HEK293 (cell line): ENCODE results near the gene KIZ.
A peak's percentile ranks its signal among the peaks of the same experiment; 100 is the strongest.

ENCODE experiments used
- CTCF ChIP-seq: fragments of 450-650 bp; formaldehyde crosslinking; IDR thresholded peaks from 2 replicates; pipeline ENCODE4 v1.5.1; 2016; ENCODE audit warnings: missing biosample characterization, missing genetic modification characterization
- MYNN ChIP-seq: fragments of 450-650 bp; formaldehyde crosslinking; IDR thresholded peaks from 2 replicates; pipeline ENCODE4 v1.5.1; 2016; ENCODE audit warnings: missing biosample characterization, missing genetic modification characterization, borderline replicate concordance
- PRDM10 ChIP-seq: fragments of 450-650 bp; formaldehyde crosslinking; IDR thresholded peaks from 2 replicates; pipeline ENCODE4 v1.5.1; 2016; ENCODE audit warnings: missing biosample characterization, missing genetic modification characterization
- TRIM28 ChIP-seq: IDR thresholded peaks from 2 replicates; pipeline ENCODE4 v1.6.1; 2011; ENCODE audit warnings: low read length, control low read depth, borderline replicate concordance
- ZBTB8A ChIP-seq: fragments of 450-650 bp; formaldehyde crosslinking; IDR thresholded peaks from 2 replicates; pipeline ENCODE4 v1.5.1; 2016; ENCODE audit warnings: missing biosample characterization, missing genetic modification characterization
- ZFP37 ChIP-seq: fragments of 450-650 bp; formaldehyde crosslinking; IDR thresholded peaks from 2 replicates; pipeline ENCODE4 v1.5.1; 2016; ENCODE audit warnings: missing biosample characterization, missing genetic modification characterization
- ZNF138 ChIP-seq: fragments of 450-650 bp; formaldehyde crosslinking; IDR thresholded peaks from 2 replicates; pipeline ENCODE4 v1.5.1; 2016; ENCODE audit warnings: missing biosample characterization, missing genetic modification characterization, borderline replicate concordance
- ZNF24 ChIP-seq: fragments of 450-650 bp; formaldehyde crosslinking; IDR thresholded peaks from 2 replicates; pipeline ENCODE4 v1.5.1; 2016; ENCODE audit warnings: missing biosample characterization, missing genetic modification characterization
- ZNF302 ChIP-seq: fragments of 450-650 bp; formaldehyde crosslinking; IDR thresholded peaks from 2 replicates; pipeline ENCODE4 v1.5.1; 2016; ENCODE audit warnings: missing biosample characterization, missing genetic modification characterization, low read depth
- ZNF341 ChIP-seq: fragments of 450-650 bp; formaldehyde crosslinking; IDR thresholded peaks from 2 replicates; pipeline ENCODE4; 2016; ENCODE audit warnings: low read depth, missing biosample characterization, missing genetic modification characterization
- ZNF530 ChIP-seq: fragments of 450-650 bp; formaldehyde crosslinking; IDR thresholded peaks from 2 replicates; pipeline ENCODE4 v1.5.1; 2016; ENCODE audit warnings: low read depth, missing biosample characterization, missing genetic modification characterization
- ZNF624 ChIP-seq: fragments of 450-650 bp; formaldehyde crosslinking; IDR thresholded peaks from 2 replicates; pipeline ENCODE4 v1.5.1; 2017; ENCODE audit warnings: missing biosample characterization, missing genetic modification characterization

DNA sequence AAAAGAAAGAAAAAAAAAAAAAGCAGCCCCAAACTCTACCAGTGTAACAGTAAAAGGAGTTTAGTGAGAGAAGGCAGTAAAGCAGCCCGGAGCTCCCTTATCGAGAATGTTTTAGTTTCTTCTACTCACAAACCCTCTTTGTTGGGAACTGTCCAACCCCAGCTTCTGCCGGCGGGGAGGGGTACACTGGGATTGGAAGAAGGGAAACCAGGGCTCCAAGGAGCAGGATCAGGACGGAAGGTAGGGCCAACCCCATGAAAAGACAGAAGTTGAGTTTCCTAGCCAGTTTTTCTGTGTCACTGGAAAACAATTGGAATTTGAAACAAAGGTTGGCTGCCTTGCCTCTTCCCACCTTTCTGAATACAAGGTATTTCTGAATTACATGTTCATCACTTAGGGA lies 66.0 kb downstream of the KIZ start:
- no peak for TF ChIP-seq ZNF138
- no peak for TF ChIP-seq ZNF530 (tag by site-specific recombination)
- no peak for TF ChIP-seq ZFP37 (tag by site-specific recombination)
- no peak for TF ChIP-seq CTCF (tag by site-specific recombination)
- peak; percentile 84 for TF ChIP-seq PRDM10 (tag by site-specific recombination)
- TF ChIP-seq ZNF624 (tag by site-specific recombination): no peak
- no peak for TF ChIP-seq ZNF24
- TF ChIP-seq ZNF341 (tag by site-specific recombination): no peak
- TF ChIP-seq TRIM28: no peak
- TF ChIP-seq ZNF302 (tag by site-specific recombination): no peak
- no peak for TF ChIP-seq ZBTB8A (tag by site-specific recombination)
- TF ChIP-seq MYNN (tag by site-specific recombination): no peak
